K562 (cell line): ENCODE data around the gene LRRC49. TPM values are rescaled to one million over a fixed set of nuclear protein-coding genes. Genes with fewer than 3 reads are reported as not detected.

Experiments used
- ATAC-seq: fragments of 200-7000 bp; cut with Tn5 transposase; 3 replicates; pipeline ENCODE4 v1.9.1; 2020; ENCODE audit warnings: moderate library complexity
- BruUV-seq: library from RNA; stranded (reverse); fragments of 400-500 nt; replicated peaks from 2 replicates; lab custom pipeline; 2021; lab: Mats Ljungman, UMichigan
- CTCF ChIA-PET: fragments of 300-600 bp; formaldehyde crosslinking; extraction: SDS; loops from one replicate; lab custom pipeline; 2021; ENCODE audit warnings: low intra/inter-chr PET ratio; lab: Yijun Ruan, JAX
- POLR2A ChIA-PET: fragments of 300-600, 350-650 bp; sonication (Branson Sonifier 250); formaldehyde crosslinking; extraction: SDS; loops from one replicate; lab custom pipeline; 2021; ENCODE audit warnings: antibody characterized with exemption, inconsistent platforms; lab: Yijun Ruan, JAX
- DNase-seq, 4 experiments: peaks; one replicate each; pipeline versions ENCODE4 v3.0.0 to v3.0.0-alpha.2; 2011 to 2018; ENCODE audit warnings: low spot score in 3 of 4, mixed read lengths in 3 of 4; ENCODE audit errors: extremely low read depth in 1 of 4
- FAIRE-seq: peaks from 2 replicates; lab custom pipeline; 2011; peaks lifted over from hg19 to GRCh38; lab: Jason Lieb, UNC
- H2AFZ ChIP-seq: 2 replicates; pipeline ENCODE4 v1.6.0; 2011; ENCODE audit warnings: low read depth, low read length, control low read depth, inconsistent platforms
- H3K27ac ChIP-seq: fragments of 200-600 bp; 3 replicates; pipeline ENCODE4 v1.8.0; 2011; ENCODE audit warnings: low read depth, mild to moderate bottlenecking, control low read depth, inconsistent platforms, low read length, moderate library complexity, mixed read lengths; ENCODE audit errors: extremely low read depth
- H3K27me3 ChIP-seq, 2 experiments: fragments of 300-600 bp in 1 of 2; 2 replicates in 1 of 2; 3 replicates in 1 of 2; pipeline versions ENCODE4 v1.6.0 to v1.8.0; 2011; ENCODE audit warnings: inconsistent platforms in 2 of 2, low read length in 2 of 2, mild to moderate bottlenecking in 1 of 2, mixed read lengths in 1 of 2, moderate library complexity in 1 of 2; ENCODE audit not compliant: control insufficient read depth in 2 of 2, insufficient read depth in 2 of 2
- H3K36me3 ChIP-seq: fragments of 300-600 bp; 3 replicates; pipeline ENCODE4 v1.8.0; 2011; ENCODE audit warnings: mild to moderate bottlenecking, low read length, inconsistent platforms; ENCODE audit not compliant: control insufficient read depth, insufficient read depth
- H3K4me1 ChIP-seq, 2 experiments: fragments of 200-600 bp in 1 of 2; replicated peaks in 1 of 2; 2 replicates in 1 of 2; 3 replicates in 1 of 2; pipeline versions ENCODE4 v1.5.1 to v1.8.0; 2011; ENCODE audit warnings: inconsistent platforms in 2 of 2, low read length in 2 of 2, mild to moderate bottlenecking in 1 of 2, mixed read lengths in 1 of 2, moderate library complexity in 1 of 2; ENCODE audit not compliant: control insufficient read depth in 2 of 2, insufficient read depth in 2 of 2
- H3K4me2 ChIP-seq: 2 replicates; pipeline ENCODE4 v1.6.1; 2011; ENCODE audit warnings: low read length, control low read depth, inconsistent platforms, mixed read lengths; ENCODE audit not compliant: insufficient read depth
- H3K4me3 ChIP-seq: fragments of 200-600 bp; sonication (generic), shearing (Covaris generic); 2 replicates; pipeline ENCODE4 v1.5.1; 2016; ENCODE audit warnings: control low read depth, inconsistent platforms
- H3K79me2 ChIP-seq: fragments of 200-600 bp; 3 replicates; pipeline ENCODE4 v1.8.0; 2011; ENCODE audit warnings: low read length, inconsistent platforms; ENCODE audit not compliant: control insufficient read depth, insufficient read depth
- H3K9ac ChIP-seq, 2 experiments: 2 replicates each; pipeline versions ENCODE4 v1.6.0 to v1.6.1; 2011; ENCODE audit warnings: low read depth in 2 of 2, low read length in 2 of 2, control low read depth in 1 of 2, inconsistent platforms in 1 of 2, mild to moderate bottlenecking in 1 of 2, mixed read lengths in 1 of 2; ENCODE audit not compliant: insufficient read depth in 1 of 2
- H3K9me1 ChIP-seq: one replicate; pipeline ENCODE4 v1.6.0; 2011; ENCODE audit warnings: inconsistent platforms, mild to moderate bottlenecking, low read length, moderate library complexity; ENCODE audit not compliant: control insufficient read depth, insufficient read depth
- H3K9me3 ChIP-seq: replicated peaks from 2 replicates; pipeline ENCODE4 v1.5.1; 2011; ENCODE audit warnings: low read depth, low read length, inconsistent platforms; ENCODE audit not compliant: control insufficient read depth, insufficient read depth
- H4K20me1 ChIP-seq: replicated peaks from 2 replicates; pipeline ENCODE4 v1.6.1; 2011; ENCODE audit warnings: low read length, inconsistent platforms, mixed read lengths; ENCODE audit not compliant: control insufficient read depth, insufficient read depth
- BHLHE40 ChIP-seq: IDR thresholded peaks from 2 replicates; pipeline ENCODE4 v1.6.1; 2011; ENCODE audit warnings: low read length, improper control_type of control experiment
- CBX2 ChIP-seq: fragments of 200-600 bp; sonication (generic); IDR thresholded peaks from one replicate; pipeline ENCODE4 v1.6.1; 2012; ENCODE audit warnings: mild to moderate bottlenecking, low read length, inconsistent platforms; ENCODE audit not compliant: insufficient read depth, poor library complexity, severe bottlenecking
- ELF1 ChIP-seq: fragments of 200-800 bp; sonication (Bioruptor generic); IDR thresholded peaks from 2 replicates; pipeline ENCODE4 v1.6.1; 2016; ENCODE audit warnings: missing genetic modification characterization, missing compliant biosample characterization
- KLF16 ChIP-seq: IDR thresholded peaks from 2 replicates; pipeline ENCODE4 v1.6.1; 2016; ENCODE audit warnings: antibody characterized with exemption
- POLR2AphosphoS5 ChIP-seq: IDR thresholded peaks from 2 replicates; pipeline ENCODE4 v1.6.1; 2011; ENCODE audit warnings: mild to moderate bottlenecking, low read depth, low read length, moderate library complexity; ENCODE audit not compliant: control insufficient read depth, insufficient read depth
- SP1 ChIP-seq: sonication (generic); formaldehyde crosslinking; IDR thresholded peaks from 2 replicates; pipeline ENCODE4 v1.8.1; 2022; ENCODE audit warnings: mild to moderate bottlenecking, missing genetic modification reagents
- TOE1 ChIP-seq, 2 experiments: fragments of 450-650 bp in 1 of 2; sonication (generic) in 1 of 2; formaldehyde crosslinking in 1 of 2; IDR thresholded peaks; 2 replicates each; pipeline versions ENCODE4 v1.7.1 to v1.8.0; 2016 to 2022; ENCODE audit warnings: borderline replicate concordance in 2 of 2, mild to moderate bottlenecking in 2 of 2, antibody characterized with exemption in 1 of 2, inconsistent platforms in 1 of 2, low read depth in 1 of 2, missing genetic modification reagents in 1 of 2, moderate library complexity in 1 of 2
- ZNF12 ChIP-seq: sonication (generic); formaldehyde crosslinking; IDR thresholded peaks from 2 replicates; pipeline ENCODE4 v1.4.0; 2020; ENCODE audit warnings: mild to moderate bottlenecking, missing genetic modification reagents
- ZNF212 ChIP-seq: fragments of 450-650 bp; formaldehyde crosslinking; IDR thresholded peaks from 2 replicates; pipeline ENCODE4 v1.4.0; 2020; ENCODE audit warnings: mild to moderate bottlenecking
- ZNF232 ChIP-seq: sonication (generic); formaldehyde crosslinking; IDR thresholded peaks from 2 replicates; pipeline ENCODE4 v1.8.0; 2022; ENCODE audit warnings: mild to moderate bottlenecking, missing genetic modification reagents
- ZNF384 ChIP-seq: IDR thresholded peaks from 2 replicates; pipeline ENCODE4 v1.6.1; 2012; ENCODE audit warnings: low read depth, low read length, improper control_type of control experiment
- ZNF512 ChIP-seq: IDR thresholded peaks from 2 replicates; pipeline ENCODE4 v1.6.1; 2016; ENCODE audit warnings: missing genetic modification characterization, missing compliant biosample characterization
- ZNF609 ChIP-seq: sonication (generic); formaldehyde crosslinking; IDR thresholded peaks from 2 replicates; pipeline ENCODE4 v1.8.1; 2023; ENCODE audit warnings: missing genetic modification reagents, mild to moderate bottlenecking, borderline replicate concordance
- ZNF699 ChIP-seq: fragments of 250-450 bp; sonication (Bioruptor Pico); IDR thresholded peaks from 2 replicates; pipeline ENCODE4 v1.8.0; 2021; ENCODE audit warnings: mild to moderate bottlenecking, moderate library complexity; ENCODE audit not compliant: insufficient replicate concordance
- ZNF707 ChIP-seq: fragments of 250-450 bp; sonication (Bioruptor Pico); conservative IDR thresholded peaks from 2 replicates; pipeline ENCODE4 v1.8.0; 2022; ENCODE audit warnings: inconsistent platforms, mild to moderate bottlenecking, moderate library complexity
- WGBS: fragments of 100-300 bp; shearing (Covaris generic); methylation state at CpG from one replicate; pipeline ENCODE4 v1.1.6; 2016; ENCODE audit warnings: low coverage, mixed read lengths; ENCODE audit not compliant: insufficient coverage; ENCODE audit errors: missing lambda C conversion rate; 5-methylcytosine and 5-hydroxymethylcytosine counted together
- in situ Hi-C: fragments of 300-500 bp; cut with MboI; formaldehyde crosslinking; loops from 4 replicates; pipeline ENCODE4 v1.15.0; 2018; ENCODE audit warnings: inconsistent platforms, mixed read lengths
- intact Hi-C: fragments of 100-400 bp; cut with micrococcal nuclease; formaldehyde crosslinking; loops from 2 replicates; pipeline ENCODE4 v1.14.2; 2022
- polyA plus RNA-seq, 8 experiments: library from polyadenylated mRNA; depleted of rRNA in 4 of 8; stranded (reverse) in 5 of 8; unstranded in 3 of 8; fragments of >200 nt; fragmentation: Nextera tagmentation in 2 of 8; fragmentation: Illumina TruSeq in 1 of 8; extraction: Ambion mirVana in 2 of 8; extraction: Trizol in 1 of 8; gene quantifications; 2 replicates each; pipeline versions ENCODE4 v1.2.1 to v1.2.3, GENCODE V29; 2011 to 2014; ENCODE audit warnings: inconsistent platforms in 1 of 8, missing spikeins in 1 of 8
- total RNA-seq, 7 experiments: library from RNA; depleted of rRNA in 6 of 7; stranded (reverse); fragments of >200 nt in 6 of 7; fragmentation: Illumina TruSeq in 2 of 7; extraction: Trizol in 2 of 7; gene quantifications; 2 replicates each; pipeline versions ENCODE4 v1.2.1 to v1.2.3, GENCODE V29; 2011 to 2021; ENCODE audit warnings: low replicate concordance in 1 of 7
- TF ChIP-seq, protein P1 (sequence below): sonication (generic); formaldehyde crosslinking; IDR thresholded peaks from 2 replicates; pipeline ENCODE4 v1.8.0; 2022; ENCODE audit warnings: mild to moderate bottlenecking, low read depth, missing genetic modification reagents

Gene LRRC49
- total and polyA plus RNA-seq, 9 of the 15 experiments (the other 6 are each of a cell fraction or from before 2014, with no cell fraction given): 0.32 TPM; not detected in 8

- H3K36me3 ChIP-seq: no peaks in the 10 kb centered on the region
- H3K9ac ChIP-seq: no peak overlapping the region
- FAIRE-seq (no peak), DNase-seq (no peak), ATAC-seq (no peak)
- H3K9me1 ChIP-seq: no peaks in the 10 kb centered on the region
- CTCF ChIA-PET: no interaction called here
- no peak overlapping the region for H2AFZ ChIP-seq
- no TSS peak for BruUV-seq
- no peaks in the 10 kb centered on the region for H3K79me2 ChIP-seq
- H3K27me3 ChIP-seq: no peaks in the 10 kb centered on the region
- no peaks in the 10 kb centered on the region for H4K20me1 ChIP-seq
- no peak overlapping the region for H3K27ac ChIP-seq
- 0% methylated on average over 1 of the region's 1 CpG for WGBS
- in situ Hi-C loops (no loop called here), intact Hi-C loops (no loop called here)
- H3K4me3 ChIP-seq: no peak overlapping the region
- no peaks in the 10 kb centered on the region for H3K9me3 ChIP-seq
- POLR2A ChIA-PET: interaction anchor here (0.7 kb wide), 1 partner anchor 15 kb away, joined by 3 read pairs; no protein-coding TSS in a partner anchor
- no peak overlapping the region for H3K4me2 ChIP-seq
- H3K4me1 ChIP-seq: no peaks in the 10 kb centered on the region
- TF ChIP-seq ZNF12 (CRISPR knock-in tag) (no peak), POLR2AphosphoS5 (no peak), KLF16 (no peak), CBX2 (no peak), ELF1 (no peak), ZNF707 (no peak), ZNF212 (CRISPR knock-in tag) (no peak), ZNF699 (CRISPR knock-in tag) (no peak), TOE1 (IDR thresholded peaks at IDR 0.05; ENCODE audit: borderline replicate concordance) (no peak), TOE1 (CRISPR knock-in tag; IDR thresholded peaks at IDR 0.05; ENCODE audit: borderline replicate concordance, low read depth) (no peak), SP1 (CRISPR knock-in tag) (no peak), ZNF609 (CRISPR knock-in tag) (no peak), ZNF512 (tag) (no peak), BHLHE40 (no peak), ZNF384 (no peak), ZNF232 (CRISPR knock-in tag) (no peak)
- TF ChIP-seq, protein P1, sequence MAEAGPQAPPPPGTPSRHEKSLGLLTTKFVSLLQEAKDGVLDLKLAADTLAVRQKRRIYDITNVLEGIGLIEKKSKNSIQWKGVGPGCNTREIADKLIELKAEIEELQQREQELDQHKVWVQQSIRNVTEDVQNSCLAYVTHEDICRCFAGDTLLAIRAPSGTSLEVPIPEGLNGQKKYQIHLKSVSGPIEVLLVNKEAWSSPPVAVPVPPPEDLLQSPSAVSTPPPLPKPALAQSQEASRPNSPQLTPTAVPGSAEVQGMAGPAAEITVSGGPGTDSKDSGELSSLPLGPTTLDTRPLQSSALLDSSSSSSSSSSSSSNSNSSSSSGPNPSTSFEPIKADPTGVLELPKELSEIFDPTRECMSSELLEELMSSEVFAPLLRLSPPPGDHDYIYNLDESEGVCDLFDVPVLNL (CRISPR knock-in tag): no peak
These were observed 158.9 kb downstream of the LRRC49 start for GRCh38 chr15:71051539-71051938.
